Naive thymus-derived CD4-positive, alpha-beta T cell (primary cell): ENCODE data around the gene TSHZ2. TPM values are rescaled to one million over a fixed set of nuclear protein-coding genes. Genes with fewer than 3 reads are reported as not detected.

Source experiments
- ATAC-seq: fragments of 150-1000 bp; cut with Tn5 transposase; 2 replicates; pipeline ENCODE4 v1.10.0; 2021; ENCODE audit warnings: mild to moderate bottlenecking, moderate library complexity
- CTCF ChIA-PET: fragments of 350-600 bp; sonication (Branson Sonifier 250); formaldehyde crosslinking; loops from one replicate; lab custom pipeline; 2021; ENCODE audit warnings: antibody characterized with exemption; lab: Charles Lee
- POLR2A ChIA-PET: fragments of 350-600 bp; sonication (Branson Sonifier 250); formaldehyde crosslinking; loops from one replicate; lab custom pipeline; 2021; ENCODE audit warnings: antibody characterized with exemption, inconsistent platforms; lab: Charles Lee
- DNase-seq, 9 donors: peaks; one replicate each; pipeline versions ENCODE4 v3.0.0 to v3.0.0-alpha.2; 2020 to 2022; ENCODE audit warnings: mixed read lengths in 1 of 9
- H3K27ac ChIP-seq: one replicate; pipeline ENCODE4 v1.7.0; 2013; ENCODE audit warnings: mild to moderate bottlenecking, low read depth, low read length, moderate library complexity
- H3K27me3 ChIP-seq, 2 donors: one replicate each; pipeline ENCODE4 v1.7.0; 2013; ENCODE audit warnings: low read length in 2 of 2, mild to moderate bottlenecking in 2 of 2, moderate library complexity in 2 of 2; ENCODE audit not compliant: control insufficient read depth in 2 of 2, insufficient read depth in 2 of 2
- H3K36me3 ChIP-seq, 3 experiments: 1 replicate in 2 of 3; 2 replicates in 1 of 3; pipeline ENCODE4 v1.7.0; 2013; ENCODE audit warnings: low read length in 3 of 3, mild to moderate bottlenecking in 3 of 3, moderate library complexity in 1 of 3; ENCODE audit not compliant: insufficient read depth in 3 of 3, control insufficient read depth in 2 of 3
- H3K4me1 ChIP-seq, 2 donors: one replicate each; pipeline ENCODE4 v1.7.0; 2013; ENCODE audit warnings: low read length in 2 of 2, mild to moderate bottlenecking in 2 of 2, moderate library complexity in 1 of 2; ENCODE audit not compliant: control insufficient read depth in 2 of 2, insufficient read depth in 2 of 2
- H3K4me3 ChIP-seq: 2 replicates; pipeline ENCODE4 v1.7.0; 2013; ENCODE audit warnings: mild to moderate bottlenecking, low read length
- H3K9me3 ChIP-seq, 3 experiments: 1 replicate in 2 of 3; 2 replicates in 1 of 3; pipeline ENCODE4 v1.7.0; 2013; ENCODE audit warnings: low read length in 3 of 3; ENCODE audit not compliant: control insufficient read depth in 2 of 3
- H3K27ac Mint-ChIP-seq, 9 donors: one replicate each; pipeline ENCODE4 v1.8.0; 2020 to 2022; ENCODE audit warnings: mixed read lengths in 9 of 9, mild to moderate bottlenecking in 8 of 9, moderate library complexity in 5 of 9, inconsistent platforms in 2 of 9
- H3K27me3 Mint-ChIP-seq, 5 donors: one replicate each; pipeline ENCODE4 v1.8.0; 2021 to 2022; ENCODE audit warnings: mixed read lengths in 5 of 5, mild to moderate bottlenecking in 1 of 5
- H3K36me3 Mint-ChIP-seq, 5 donors: one replicate each; pipeline ENCODE4 v1.8.0; 2020 to 2022; ENCODE audit warnings: mixed read lengths in 5 of 5, mild to moderate bottlenecking in 3 of 5, inconsistent platforms in 1 of 5
- H3K4me1 Mint-ChIP-seq, 7 donors: one replicate each; pipeline ENCODE4 v1.8.0; 2020 to 2022; ENCODE audit warnings: mixed read lengths in 7 of 7, mild to moderate bottlenecking in 3 of 7, inconsistent platforms in 1 of 7
- H3K4me3 Mint-ChIP-seq, 10 donors: one replicate each; pipeline ENCODE4 v1.8.0; 2020 to 2022; ENCODE audit warnings: mild to moderate bottlenecking in 10 of 10, mixed read lengths in 10 of 10, moderate library complexity in 6 of 10, inconsistent platforms in 2 of 10
- H3K9me3 Mint-ChIP-seq, 11 donors: one replicate each; pipeline ENCODE4 v1.8.0; 2020 to 2022; ENCODE audit warnings: mixed read lengths in 11 of 11, mild to moderate bottlenecking in 4 of 11, inconsistent platforms in 1 of 11, moderate library complexity in 1 of 11
- intact Hi-C, 2 donors: fragments of 100-400 bp; cut with micrococcal nuclease; formaldehyde crosslinking; loops; one replicate each; pipeline ENCODE4 v1.15.1; 2023
- polyA plus RNA-seq, 2 donors: library from polyadenylated mRNA; unstranded; fragments of 300-500 nt; fragmentation: Illumina TruSeq; gene quantifications; one replicate each; pipeline ENCODE4 v1.2.3, GENCODE V29; 2021
- total RNA-seq, 6 experiments: library from RNA in 5 of 6; stranded (reverse) in 5 of 6; gene quantifications; 1 replicate in 5 of 6; 2 replicates in 1 of 6; pipeline ENCODE4 v1.2.3 and lab custom pipeline; 2021 to 2026

TSHZ2 gene
- total and polyA plus RNA-seq, 7 experiments from 2014 or later, result 6.0 to 84.5 (median 42.5) TPM

- peaks cover 0 to 4% (median 0%) of the 10 kb centered on the region in 11 donors for H3K9me3 Mint-ChIP-seq
- CTCF ChIA-PET, result no interaction called here
These were observed 13.0 kb upstream of the TSHZ2 start for GRCh38 chr20:52959125-52959524.

GRCh38 chr20:52962183-52962582 lies 10.0 kb upstream of the TSHZ2 start:
- H3K4me3 ChIP-seq, result no peak overlapping the region
- no peaks in the 10 kb centered on the region for H3K27me3 ChIP-seq
- CTCF ChIA-PET, result no interaction called here
- H3K36me3 Mint-ChIP-seq, result peaks cover 0 to 3% (median 0%) of the 10 kb centered on the region in 5 donors
- no peaks in the 10 kb centered on the region for H3K36me3 ChIP-seq
- H3K4me1 Mint-ChIP-seq, result peaks cover 5 to 13% (median 8%) of the 10 kb centered on the region in 7 donors
- peaks cover 0 to 4% (median 0%) of the 10 kb centered on the region in 11 donors for H3K9me3 Mint-ChIP-seq
- no peak for ATAC-seq
- DNase-seq, result no peak
- no peaks in the 10 kb centered on the region for H3K4me1 ChIP-seq
- H3K4me3 Mint-ChIP-seq, result no peak overlapping the region
- H3K27ac ChIP-seq, result no peak overlapping the region
- no peaks in the 10 kb centered on the region for H3K9me3 ChIP-seq
- H3K27me3 Mint-ChIP-seq, result peaks cover 0 to 16% (median 0%) of the 10 kb centered on the region in 5 donors
- intact Hi-C loops, result no loop called here
- H3K27ac Mint-ChIP-seq, result peak overlapping the region in 2 of 9 donors; percentile 30 to 34
- POLR2A ChIA-PET, result interaction anchor here (0.6 to 1.7 kb wide), 3 partner anchors 13 to 155 kb away, joined by 3 to 5 read pairs (median 3); no protein-coding TSS in a partner anchor

More at GRCh38 chr20:52959125-52959524, 13.0 kb upstream of the TSHZ2 start:
- intact Hi-C loops, result loop anchor here in 1 of 2 donors (2.0 kb wide), 2 partner anchors 646 to 716 kb away; no protein-coding TSS in a partner anchor
- no peak for DNase-seq
- Mint-ChIP-seq H3K4me1 (peaks cover 0 to 12% (median 8%) of the 10 kb centered on the region in 7 donors), H3K4me3 (no peak overlapping the region), H3K27ac (peak overlapping the region in 2 of 9 donors; percentile 56 to 73), H3K27me3 (peaks cover 0 to 12% (median under 1%) of the 10 kb centered on the region in 5 donors), H3K36me3 (peaks cover 0 to 5% (median 0%) of the 10 kb centered on the region in 5 donors)
- POLR2A ChIA-PET, result interaction anchor here (0.7 to 1.0 kb wide), 2 partner anchors 42 to 653 kb away, joined by 3 read pairs; no protein-coding TSS in a partner anchor
- no peak for ATAC-seq
- Histone ChIP-seq H3K27me3 (no peaks in the 10 kb centered on the region), H3K4me1 (no peaks in the 10 kb centered on the region), H3K27ac (no peak overlapping the region), H3K9me3 (no peaks in the 10 kb centered on the region), H3K4me3 (no peak overlapping the region), H3K36me3 (no peaks in the 10 kb centered on the region)

DNA sequence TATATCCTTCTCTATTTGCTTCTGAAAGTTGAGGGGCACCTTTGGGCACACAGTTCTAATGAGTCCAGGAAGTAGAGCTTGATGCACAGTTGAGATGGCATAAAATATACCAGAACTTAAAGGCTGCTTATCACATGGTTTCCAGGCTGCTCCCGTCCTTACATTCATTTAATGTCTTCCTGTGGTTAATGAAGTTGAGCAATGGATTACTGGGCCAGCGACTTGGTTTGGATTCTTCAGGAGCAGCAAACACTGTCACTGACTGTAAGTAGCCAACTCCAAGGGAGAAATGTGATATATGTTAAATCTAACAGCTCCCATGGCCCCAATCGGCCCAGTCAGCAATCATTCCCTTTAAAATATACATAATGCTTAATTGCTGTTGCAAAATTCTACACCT lies 9.0 kb upstream of the TSHZ2 start:
- H3K4me3 Mint-ChIP-seq, result no peak overlapping the region
- H3K27ac ChIP-seq, result no peak overlapping the region
- CTCF ChIA-PET, result no interaction called here
- peaks cover 0 to 16% (median 0%) of the 10 kb centered on the region in 5 donors for H3K27me3 Mint-ChIP-seq
- peaks cover 5 to 13% (median 8%) of the 10 kb centered on the region in 7 donors for H3K4me1 Mint-ChIP-seq
- no peaks in the 10 kb centered on the region for H3K4me1 ChIP-seq
- H3K4me3 ChIP-seq, result no peak overlapping the region
- H3K36me3 Mint-ChIP-seq, result peaks cover 0 to 3% (median 0%) of the 10 kb centered on the region in 5 donors
- DNase-seq (no peak), ATAC-seq (no peak)
- H3K27ac Mint-ChIP-seq, result no peak overlapping the region
- peaks cover 0 to 4% (median 0%) of the 10 kb centered on the region in 11 donors for H3K9me3 Mint-ChIP-seq
- intact Hi-C loops, result no loop called here
- H3K9me3 ChIP-seq, result no peaks in the 10 kb centered on the region
- no peaks in the 10 kb centered on the region for H3K36me3 ChIP-seq
- no peaks in the 10 kb centered on the region for H3K27me3 ChIP-seq
- POLR2A ChIA-PET, result interaction anchor here (1.7 to 2.0 kb wide), 2 partner anchors 12 to 14 kb away, joined by 3 to 4 read pairs; no protein-coding TSS in a partner anchor

- ChIA-PET CTCF (no interaction called here), POLR2A (interaction anchor here (0.6 to 2.0 kb wide), 4 partner anchors 10 to 187 kb away, joined by 3 to 5 read pairs (median 4); no protein-coding TSS in a partner anchor)
- Histone ChIP-seq H3K27ac (no peak overlapping the region), H3K4me3 (no peak overlapping the region), H3K36me3 (no peaks in the 10 kb centered on the region), H3K9me3 (no peaks in the 10 kb centered on the region), H3K27me3 (no peaks in the 10 kb centered on the region), H3K4me1 (no peaks in the 10 kb centered on the region)
- H3K4me1 Mint-ChIP-seq, result peaks cover 1 to 11% (median 6%) of the 10 kb centered on the region in 7 donors
- H3K4me3 Mint-ChIP-seq, result no peak overlapping the region
- H3K36me3 Mint-ChIP-seq, result peaks cover 0 to 3% (median 0%) of the 10 kb centered on the region in 5 donors
- H3K9me3 Mint-ChIP-seq, result peaks cover 0 to 4% (median 0%) of the 10 kb centered on the region in 11 donors
- intact Hi-C loops, result no loop called here
- peaks cover 0 to 16% (median 0%) of the 10 kb centered on the region in 5 donors for H3K27me3 Mint-ChIP-seq
- peak overlapping the region in 1 of 9 donors; percentile 1 for H3K27ac Mint-ChIP-seq
- no peak for ATAC-seq
- DNase-seq, result no peak
These were observed 8.0 kb upstream of the TSHZ2 start for GRCh38 chr20:52964131-52964530.

GRCh38 chr20:52965380-52965779 lies 6.8 kb upstream of the TSHZ2 start:
- intact Hi-C loops, result no loop called here
- Mint-ChIP-seq H3K4me1 (peaks cover 4 to 14% (median 6%) of the 10 kb centered on the region in 7 donors), H3K36me3 (peaks cover 0 to 3% (median 0%) of the 10 kb centered on the region in 5 donors), H3K27ac (no peak overlapping the region), H3K4me3 (no peak overlapping the region), H3K27me3 (peaks cover 0 to 21% (median 0%) of the 10 kb centered on the region in 5 donors), H3K9me3 (peaks cover 0 to 4% (median 0%) of the 10 kb centered on the region in 11 donors)
- no peak overlapping the region for H3K27ac ChIP-seq
- no peaks in the 10 kb centered on the region for H3K27me3 ChIP-seq
- ChIA-PET CTCF (interaction anchor here (0.7 kb wide), 1 partner anchor 1021 kb away, joined by 3 read pairs; no protein-coding TSS in a partner anchor), POLR2A (interaction anchor here (0.6 kb wide), 1 partner anchor 145 kb away, joined by 3 read pairs; no protein-coding TSS in a partner anchor)
- DNase-seq (no peak), ATAC-seq (no peak)
- no peak overlapping the region for H3K4me3 ChIP-seq
- H3K36me3 ChIP-seq, result no peaks in the 10 kb centered on the region
- H3K9me3 ChIP-seq, result no peaks in the 10 kb centered on the region
- H3K4me1 ChIP-seq, result no peaks in the 10 kb centered on the region

DNA sequence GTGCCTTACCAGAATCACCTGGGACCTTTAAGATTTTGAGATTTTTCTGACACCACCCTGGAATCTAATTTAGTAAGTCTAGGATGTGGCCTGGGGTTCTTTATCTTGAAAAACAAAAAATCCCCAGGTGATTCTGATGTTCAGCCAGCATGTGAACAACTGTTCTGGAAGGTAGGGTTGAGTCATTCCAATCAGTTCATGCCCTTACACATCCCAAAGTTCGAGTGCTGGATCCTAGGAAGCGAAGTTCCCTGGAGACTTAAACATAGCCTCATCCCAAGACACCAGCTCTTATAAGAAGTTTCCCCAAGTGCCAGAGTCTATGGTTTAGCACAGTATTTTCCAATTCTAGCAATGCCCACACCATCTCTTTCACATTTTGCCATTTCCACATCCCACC lies 6.3 kb upstream of the TSHZ2 start:
- Mint-ChIP-seq H3K4me3 (no peak overlapping the region), H3K27ac (peak overlapping the region in 1 of 9 donors; percentile 63), H3K36me3 (peaks cover 0 to 3% (median 0%) of the 10 kb centered on the region in 5 donors), H3K9me3 (peaks cover 0 to 4% (median 0%) of the 10 kb centered on the region in 11 donors), H3K4me1 (peaks cover 4 to 14% (median 6%) of the 10 kb centered on the region in 7 donors), H3K27me3 (peaks cover 0 to 21% (median 0%) of the 10 kb centered on the region in 5 donors)
- intact Hi-C loops, result no loop called here
- H3K4me3 ChIP-seq, result no peak overlapping the region
- H3K4me1 ChIP-seq, result no peaks in the 10 kb centered on the region
- POLR2A ChIA-PET, result interaction anchor here (1.2 kb wide), 1 partner anchor 9 kb away, joined by 3 read pairs; no protein-coding TSS in a partner anchor
- no peaks in the 10 kb centered on the region for H3K36me3 ChIP-seq
- no peak overlapping the region for H3K27ac ChIP-seq
- DNase-seq (no peak), ATAC-seq (no peak)
- no peaks in the 10 kb centered on the region for H3K9me3 ChIP-seq
- CTCF ChIA-PET, result no interaction called here
- no peaks in the 10 kb centered on the region for H3K27me3 ChIP-seq
